NCI-H1048 (cell line): ENCODE results near the gene B3GLCT.
A peak's percentile ranks its signal among the peaks of the same experiment; 100 is the strongest.
"Not testable (repeated sequence)": the region's sequence is repeated elsewhere in the genome, so short reads cannot be mapped to it uniquely, and the experiment has no call there.

ENCODE experiments used
- DNase-seq: peaks from one replicate; lab custom pipeline; 2025; lab: John Stamatoyannopoulos, UW

Gene B3GLCT

DNA sequence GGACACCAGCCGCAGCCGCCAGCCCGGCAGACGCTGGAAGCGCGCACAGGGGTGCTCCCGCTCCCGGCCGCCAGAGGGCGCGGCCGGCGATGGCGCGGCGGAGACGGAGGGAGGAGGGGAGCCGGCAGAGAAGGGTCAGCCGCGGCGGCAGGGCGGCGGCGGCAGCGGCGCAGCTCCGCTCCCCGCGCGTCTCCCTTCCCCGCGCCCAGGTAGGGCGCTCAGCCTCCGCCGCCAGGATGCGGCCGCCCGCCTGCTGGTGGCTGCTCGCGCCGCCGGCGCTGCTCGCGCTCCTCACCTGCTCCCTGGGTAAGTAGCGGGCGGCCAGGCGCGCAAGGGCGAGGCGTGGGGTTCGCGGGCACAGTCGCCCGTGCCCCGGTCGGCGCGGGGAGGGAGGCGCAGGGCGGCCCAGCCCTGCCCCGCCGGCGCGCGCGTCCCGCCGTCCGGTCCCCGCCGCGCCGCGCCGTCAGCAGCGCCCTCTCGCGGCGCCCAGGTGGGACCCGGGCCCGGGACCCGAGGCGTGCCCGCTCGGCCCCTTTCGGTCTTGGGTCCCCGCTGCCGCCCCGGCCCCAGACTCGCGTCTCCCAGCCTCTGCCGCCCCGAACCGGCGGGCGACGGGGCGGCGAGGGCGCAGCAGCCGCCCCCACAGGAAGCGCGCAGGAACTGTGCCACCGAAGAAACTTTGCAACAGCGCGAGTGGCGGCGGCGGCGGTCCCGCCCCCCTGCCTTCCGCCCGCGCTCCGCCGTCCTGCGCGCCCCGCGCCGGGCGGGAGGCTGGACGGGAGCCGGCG, at the start of gene B3GLCT:
B3GLCT (plus strand) TSS at position 127 of the 788 bp plus-strand sequence; CDS start at position 237, 110 bp downstream.
- no peak for DNase-seq

DNA sequence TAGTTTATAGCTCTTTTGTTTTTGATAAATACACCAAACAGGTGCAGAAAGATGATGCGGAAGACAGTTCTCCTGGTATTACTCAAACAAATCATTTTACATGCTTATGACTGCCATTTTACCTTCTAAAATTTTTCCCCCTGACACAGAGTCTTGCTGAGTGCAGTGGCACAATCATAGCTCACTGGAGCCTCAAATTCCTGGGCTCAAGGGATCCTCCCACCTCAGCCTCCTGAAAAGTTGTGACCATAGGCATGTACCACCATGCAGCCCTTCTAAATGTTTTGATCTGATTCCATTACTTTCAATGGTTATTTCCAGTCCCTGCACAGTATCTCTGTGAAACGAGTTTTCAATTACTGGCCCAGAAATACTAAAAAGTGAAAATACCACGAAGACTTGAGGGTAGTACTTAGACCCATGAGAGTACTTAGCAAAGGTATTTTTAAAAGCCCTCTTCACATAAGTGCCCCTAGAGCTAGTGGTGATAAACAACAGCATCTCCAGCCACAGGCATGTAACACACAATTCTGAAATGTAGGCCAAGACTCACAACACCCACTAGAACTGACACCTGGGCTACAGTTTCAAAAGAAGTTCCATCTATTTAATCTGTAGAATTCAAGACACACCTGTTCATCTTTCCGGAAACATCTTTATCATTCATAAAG, 49.3 kb upstream of the B3GLCT start:
- no peak for DNase-seq

DNA sequence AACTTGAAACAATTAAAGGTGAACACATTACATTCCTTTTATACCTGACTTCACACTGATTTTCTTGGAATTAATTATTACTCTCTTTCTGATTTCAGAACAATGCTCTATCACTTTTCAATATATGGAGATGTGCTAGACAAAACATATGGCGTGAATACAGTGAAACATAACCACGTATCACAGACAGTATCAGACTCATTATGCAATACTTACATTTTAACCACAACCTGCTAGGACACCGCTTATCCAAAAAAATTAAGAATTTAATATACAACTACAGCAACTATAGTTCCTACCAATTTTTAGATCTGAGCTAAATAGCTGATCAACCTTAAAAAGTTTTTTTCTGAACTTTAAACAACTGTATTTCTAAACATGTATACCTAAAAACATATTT, 47.9 kb upstream of the B3GLCT start:
- no peak for DNase-seq

DNA sequence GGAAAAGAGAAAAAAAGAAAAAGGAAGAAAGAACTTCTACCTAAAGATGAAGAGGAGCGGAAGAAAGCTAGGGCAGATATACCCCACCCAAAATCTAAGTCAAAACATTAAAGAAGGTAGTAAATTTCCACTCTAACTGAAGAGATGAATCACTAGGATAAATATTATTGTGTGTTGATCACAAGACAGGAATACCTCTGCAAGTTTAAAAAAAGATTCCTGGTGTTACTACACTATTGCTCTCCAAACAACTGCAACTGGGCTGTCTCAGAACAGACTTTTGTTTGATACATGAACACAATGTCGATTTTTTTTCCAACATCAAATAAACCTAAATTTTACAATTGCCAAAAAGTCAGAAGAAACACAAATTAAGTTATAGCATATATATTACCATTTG, 44.8 kb upstream of the B3GLCT start:
- DNase-seq = no peak

DNA sequence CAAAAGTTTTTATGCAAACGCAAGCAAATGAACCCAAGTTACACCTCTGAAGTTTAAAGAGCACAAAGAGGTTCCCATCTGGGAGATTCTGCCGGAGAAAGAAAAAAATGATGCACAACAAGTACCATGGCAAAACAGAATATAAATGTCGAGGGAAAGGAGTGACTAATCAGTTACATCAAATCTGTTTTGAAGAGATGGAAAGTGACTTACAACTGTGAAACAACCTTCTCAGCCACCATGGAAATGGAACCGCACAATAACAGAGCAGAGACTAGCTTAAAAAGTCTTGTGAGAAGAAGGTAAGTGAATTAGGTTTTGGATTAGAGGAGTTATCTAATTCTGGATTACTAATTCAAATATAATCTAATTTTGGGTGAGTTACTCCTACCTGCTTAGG, 40.5 kb upstream of the B3GLCT start:
- DNase-seq = no peak

DNA sequence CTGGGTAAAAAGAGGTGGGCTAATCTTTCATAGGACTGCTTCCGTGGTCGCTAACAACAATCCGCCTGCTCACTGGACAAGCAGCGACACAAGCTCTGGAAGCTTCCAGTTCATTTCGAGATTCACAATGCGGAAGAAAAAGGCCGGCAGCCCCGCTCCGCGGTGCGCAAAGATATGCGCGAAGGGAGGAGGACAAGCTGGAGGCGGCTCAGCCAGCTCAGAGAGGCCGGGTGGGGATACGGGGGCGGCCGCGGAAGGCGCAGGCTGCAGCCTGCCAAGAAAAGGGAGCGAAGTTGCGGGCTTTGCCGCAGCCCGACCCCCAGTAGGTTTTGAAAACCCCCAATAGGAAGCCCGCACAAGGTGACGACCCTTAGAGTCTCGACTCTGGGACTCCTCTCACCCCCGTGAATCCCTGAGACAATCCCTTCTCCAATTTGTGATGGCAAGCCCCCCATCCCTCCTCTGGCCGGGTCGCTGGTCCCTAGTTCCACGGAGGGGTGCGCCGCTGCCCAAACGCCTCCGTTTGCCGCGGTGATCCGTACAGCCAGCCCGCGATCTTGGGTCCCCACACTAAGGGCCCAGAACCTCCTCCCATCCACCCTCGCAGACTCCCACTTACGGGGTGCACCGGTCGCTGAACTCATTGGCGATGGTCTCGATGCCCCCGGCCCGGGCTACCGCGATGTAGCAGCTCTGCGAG, 38.8 kb upstream of the B3GLCT start:
- no peak for DNase-seq

DNA sequence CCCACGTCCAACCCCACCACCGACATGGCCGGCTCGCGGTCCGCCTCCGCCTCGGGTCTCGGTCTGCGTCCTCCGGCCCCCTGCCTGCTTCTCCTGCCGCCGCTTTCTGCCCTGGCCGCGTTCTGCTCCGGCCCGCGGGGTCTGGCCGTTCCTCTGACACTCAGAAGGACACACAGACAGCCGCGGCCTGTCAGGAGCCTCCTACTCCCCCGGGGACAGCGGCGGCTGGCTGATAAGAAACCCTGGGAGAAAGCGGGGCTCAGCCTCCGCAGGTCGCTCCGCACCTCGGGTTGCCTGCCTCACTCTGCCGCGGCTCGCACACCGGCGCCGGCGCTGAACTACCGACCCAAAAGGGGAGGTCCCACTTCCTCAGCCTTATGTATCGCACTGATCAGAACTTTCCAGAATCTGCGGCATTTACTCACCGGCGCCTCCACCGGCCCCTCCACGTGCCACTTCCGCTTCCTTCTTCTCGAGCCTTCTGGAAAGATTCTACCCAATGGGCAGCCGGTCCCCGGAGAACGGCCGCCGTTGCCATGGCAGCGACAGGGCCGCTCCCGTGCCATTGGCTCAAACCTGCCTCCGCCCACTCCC, 38.1 kb upstream of the B3GLCT start, which contains the start of gene HSPH1:
HSPH1 (minus strand) TSS at position 348 of the 594 bp plus-strand sequence; CDS start at position 26, 322 bp downstream.
- peak; percentile 55 for DNase-seq

DNA sequence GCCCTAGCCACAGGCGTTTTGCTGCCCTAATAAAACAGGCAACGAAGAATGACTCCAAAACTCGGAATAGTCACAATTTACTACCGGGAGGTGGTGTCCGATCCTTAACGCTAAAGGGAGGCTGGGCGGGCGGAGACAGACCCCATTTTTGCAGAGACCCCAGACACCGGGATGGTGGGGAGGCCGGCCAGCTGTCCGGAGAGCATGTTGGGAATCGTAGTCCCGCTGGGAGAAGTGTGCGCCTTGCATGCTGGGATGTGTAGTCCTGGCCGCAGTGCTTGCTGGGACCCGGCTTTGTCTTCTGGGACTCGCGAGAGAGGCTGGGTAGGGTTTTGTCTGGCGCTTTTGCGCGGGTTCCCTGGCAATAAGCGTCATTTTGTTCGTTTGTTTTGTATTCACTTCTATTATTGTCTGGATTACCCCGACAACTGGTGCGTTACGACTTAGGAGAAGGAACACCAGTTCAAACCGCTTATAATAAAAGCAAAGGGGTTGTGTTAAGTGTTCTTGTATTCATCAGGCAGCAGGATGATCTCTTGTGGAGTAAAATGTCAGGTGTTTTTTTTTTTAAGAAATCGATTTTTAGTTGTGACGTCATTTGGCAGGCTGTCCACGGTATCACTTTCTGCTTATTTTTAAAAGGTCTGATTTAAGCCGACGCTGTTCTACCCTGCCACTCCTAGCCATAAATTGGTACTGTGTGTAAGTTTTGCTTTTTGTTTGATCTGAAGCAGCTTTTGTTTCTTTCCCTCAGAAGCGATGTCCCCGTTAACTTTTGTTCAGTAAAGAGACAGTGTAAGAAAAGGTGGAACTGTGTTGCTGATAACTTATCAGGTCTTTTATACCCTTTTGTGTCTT, 37.4 kb upstream of the B3GLCT start:
- DNase-seq = peak; percentile 79

DNA sequence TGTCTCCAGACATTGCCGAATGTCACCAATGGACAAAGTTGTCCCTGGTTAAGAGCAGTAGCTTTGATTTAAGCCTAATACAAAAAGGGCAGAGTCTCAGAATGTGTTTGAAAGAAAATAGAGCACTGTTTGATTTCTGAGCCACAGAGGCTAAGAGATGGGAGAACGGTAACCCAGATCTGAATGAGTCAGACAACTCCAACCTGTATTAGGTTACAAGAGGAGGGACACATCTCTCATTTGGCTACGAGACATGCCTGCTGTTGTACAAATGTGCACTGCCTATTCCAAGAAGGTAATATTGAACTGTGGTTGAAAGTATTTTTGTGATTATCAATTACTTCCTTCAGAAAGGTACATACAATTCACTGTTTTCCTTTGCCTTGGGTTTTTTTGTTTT, 33.2 kb upstream of the B3GLCT start:
- DNase-seq = no peak

DNA sequence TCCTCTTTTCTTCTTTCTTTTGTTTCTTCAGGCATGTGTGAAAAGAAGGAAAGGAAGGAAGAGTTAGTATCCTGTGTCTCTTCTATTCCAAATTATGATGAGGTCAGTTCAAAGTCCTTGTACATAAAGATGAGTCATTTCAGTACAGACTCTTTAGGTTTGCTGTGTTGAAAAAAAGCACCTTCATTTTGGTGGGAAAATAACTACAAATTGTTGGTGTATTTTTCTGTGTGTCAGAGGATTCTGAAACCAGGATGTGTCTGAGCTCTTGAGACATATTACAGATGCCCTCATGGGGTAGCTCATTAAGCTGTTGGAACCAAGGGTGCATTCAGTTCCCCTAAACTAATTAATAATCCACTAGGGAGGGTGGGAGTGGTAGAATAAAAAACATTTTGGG, 32.3 kb upstream of the B3GLCT start:
- DNase-seq = no peak

DNA sequence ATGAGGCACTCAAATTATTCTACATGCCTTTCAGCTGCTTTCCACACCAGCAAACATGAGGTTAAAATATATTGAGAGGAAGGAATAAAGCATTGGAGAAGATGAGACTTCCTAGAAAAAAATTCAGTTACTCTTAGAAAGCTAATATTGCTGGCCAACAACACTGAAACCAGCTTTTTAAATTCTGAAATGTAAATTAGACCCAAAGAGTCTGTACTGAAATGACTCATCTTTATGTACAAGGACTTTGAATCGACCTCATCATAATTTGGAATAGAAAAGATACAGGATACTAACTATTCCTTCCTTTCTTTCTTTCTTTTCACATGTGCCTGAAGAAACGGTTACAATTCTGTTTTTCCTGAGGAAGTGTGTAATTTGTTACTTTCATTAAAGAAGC, 31.6 kb upstream of the B3GLCT start:
- no peak for DNase-seq

DNA sequence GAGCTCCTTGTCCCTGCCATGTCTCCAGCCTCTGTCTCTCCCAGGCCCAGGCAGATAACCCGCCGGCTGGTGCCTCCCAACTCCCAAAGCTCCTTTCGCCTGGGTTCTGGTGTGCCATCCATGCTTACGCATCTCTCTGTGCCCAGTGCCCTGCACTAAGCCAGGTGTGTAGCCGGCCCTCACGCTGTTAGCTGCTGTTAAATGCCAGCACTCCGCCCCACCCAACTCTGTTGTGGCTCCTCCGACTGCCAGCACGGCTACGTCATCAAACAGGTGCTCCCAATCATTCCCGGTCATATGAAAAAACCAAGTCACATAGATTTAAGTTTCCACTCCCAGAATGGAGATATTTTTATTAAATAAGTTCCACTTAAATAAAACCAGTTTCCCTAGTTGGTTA, 31.0 kb upstream of the B3GLCT start:
- no peak for DNase-seq

DNA sequence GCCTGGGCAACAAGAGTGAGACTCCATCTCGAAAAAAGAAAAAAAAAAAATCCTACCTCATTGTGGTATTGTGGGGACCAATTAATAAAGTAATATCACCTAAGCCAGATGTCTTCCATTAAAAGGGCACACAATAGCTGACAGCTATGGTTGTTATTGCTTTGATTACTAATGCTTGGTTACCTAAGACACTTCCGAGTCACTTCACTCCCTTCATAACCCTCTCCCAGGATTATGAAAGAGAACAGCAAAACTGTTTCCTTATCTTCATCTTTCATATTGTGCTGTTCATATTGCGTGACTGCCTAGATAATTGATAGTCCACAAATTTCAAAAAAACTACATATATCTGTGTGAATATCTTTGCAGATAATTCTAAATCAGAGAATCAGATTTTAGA, 27.8 kb upstream of the B3GLCT start:
- DNase-seq = no peak

DNA sequence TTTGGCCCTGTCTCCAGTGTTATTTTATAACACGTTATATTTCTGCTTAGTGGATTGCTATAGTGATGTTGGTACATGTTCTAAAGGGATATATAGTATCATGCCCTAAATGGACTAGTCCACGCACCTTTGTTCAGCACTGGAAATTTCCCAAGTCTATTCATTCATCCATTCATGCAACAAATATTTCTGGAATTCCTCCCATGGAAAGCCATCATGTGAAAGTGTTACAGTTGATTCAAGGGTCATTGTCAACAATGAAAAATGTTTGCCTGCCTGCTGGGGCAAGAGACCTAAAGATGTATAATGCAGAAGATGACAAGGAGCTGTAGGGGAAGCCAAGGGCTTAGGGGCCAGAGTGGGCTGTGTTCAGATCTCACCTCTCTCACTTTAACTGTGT, 27.2 kb upstream of the B3GLCT start:
- no peak for DNase-seq

DNA sequence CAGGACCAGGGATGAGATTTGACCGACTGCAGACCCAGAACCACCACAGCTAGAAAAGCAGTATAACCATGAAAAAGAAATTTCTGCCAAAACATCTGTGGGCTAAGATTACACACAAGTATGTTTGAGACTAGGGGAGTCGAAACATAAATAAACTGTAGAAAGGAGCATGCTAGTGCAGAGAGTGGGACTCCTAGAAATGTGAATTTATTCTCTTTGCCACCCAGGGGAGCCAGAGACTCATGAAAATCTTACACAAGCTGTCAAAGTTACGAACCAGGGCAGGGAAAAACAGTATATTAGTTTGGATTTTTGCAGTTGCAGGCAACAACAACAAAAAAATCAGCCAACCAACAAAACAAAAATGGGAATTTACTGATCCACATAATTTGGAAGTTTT, 25.8 kb upstream of the B3GLCT start:
- DNase-seq = no peak

DNA sequence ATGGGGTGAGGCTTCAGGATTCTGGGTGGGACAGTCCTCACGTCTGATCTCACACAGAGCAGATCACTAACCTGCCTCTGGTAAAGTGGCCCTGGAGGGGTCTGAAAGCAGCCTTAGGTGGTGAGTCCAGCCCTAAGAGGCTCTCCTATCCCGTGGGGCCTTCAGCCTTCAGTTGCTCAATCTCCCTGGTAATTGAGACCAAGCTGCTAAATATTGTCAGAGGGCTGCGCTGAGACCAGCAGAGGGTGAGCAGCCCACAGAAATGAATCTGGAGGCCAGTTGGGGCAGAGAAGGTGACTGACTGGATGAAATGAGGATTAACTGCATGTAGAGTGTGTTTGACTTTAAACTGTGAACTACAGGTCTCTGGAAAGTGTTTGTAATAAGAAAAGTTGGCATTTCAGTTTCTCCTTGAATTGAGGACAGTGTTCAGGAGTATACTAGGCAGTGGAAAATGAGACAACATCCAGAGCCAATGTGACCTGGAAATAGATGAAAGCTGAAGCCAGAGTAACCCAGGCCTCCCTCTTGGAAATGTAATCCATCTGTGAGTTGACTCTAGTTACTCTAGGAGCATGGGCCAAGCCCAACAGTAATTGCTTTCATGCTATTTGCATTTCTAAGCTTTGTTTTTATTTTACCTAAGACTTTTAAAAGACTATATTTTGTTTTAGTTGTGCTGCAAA, 23.8 kb upstream of the B3GLCT start:
- DNase-seq = no peak

DNA sequence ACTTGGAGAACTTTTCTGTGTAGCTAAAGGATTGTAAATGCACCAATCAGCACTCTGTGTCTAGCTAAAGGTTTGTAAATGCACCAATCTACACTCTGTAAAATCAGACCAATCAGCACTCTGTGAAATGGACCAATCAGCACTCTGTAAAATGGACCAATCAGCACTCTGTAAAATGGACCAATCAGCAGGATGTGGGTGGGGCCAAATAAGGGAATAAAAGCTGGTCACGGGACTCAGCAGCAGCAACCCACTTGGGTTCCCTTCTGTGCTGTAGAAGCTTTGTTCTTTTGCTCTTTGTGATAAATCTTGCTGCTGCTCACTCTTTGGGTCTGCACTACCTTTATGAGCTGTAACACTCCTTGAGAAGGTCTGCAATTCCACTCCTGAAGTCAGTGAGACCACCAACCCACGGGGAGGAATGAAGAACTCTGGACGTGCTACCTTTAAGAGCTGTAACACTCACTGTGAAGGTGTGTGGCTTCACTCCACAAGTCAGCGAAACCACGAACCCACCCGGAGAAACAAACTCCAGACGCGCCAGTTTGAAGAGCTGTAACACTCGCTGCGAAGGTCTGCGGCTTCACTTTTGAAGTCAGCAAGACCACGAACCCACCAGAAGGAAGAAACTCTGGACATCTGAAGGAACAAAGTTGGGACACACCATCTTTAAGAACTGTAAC, 21.8 kb upstream of the B3GLCT start:
- not testable (repeated sequence) for DNase-seq

DNA sequence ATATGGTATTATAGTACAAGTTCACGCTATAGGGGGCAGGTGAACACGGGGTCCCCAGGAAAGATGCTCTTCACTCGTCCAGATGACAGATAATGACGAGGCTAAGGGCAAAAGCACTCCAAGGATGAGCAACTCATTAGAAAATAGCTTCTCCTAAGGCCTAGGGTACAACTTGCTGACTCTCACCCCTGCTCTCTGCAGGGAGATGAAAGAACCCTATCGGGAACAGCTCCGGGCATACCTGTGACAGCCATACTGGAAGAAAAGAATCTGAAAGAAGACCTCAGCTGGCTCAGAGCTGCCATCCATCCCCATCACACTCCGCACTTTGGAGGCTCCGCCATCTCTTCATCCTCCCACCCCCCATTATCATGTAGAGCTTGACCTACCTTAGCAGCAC, 20.5 kb upstream of the B3GLCT start:
- DNase-seq = no peak

DNA sequence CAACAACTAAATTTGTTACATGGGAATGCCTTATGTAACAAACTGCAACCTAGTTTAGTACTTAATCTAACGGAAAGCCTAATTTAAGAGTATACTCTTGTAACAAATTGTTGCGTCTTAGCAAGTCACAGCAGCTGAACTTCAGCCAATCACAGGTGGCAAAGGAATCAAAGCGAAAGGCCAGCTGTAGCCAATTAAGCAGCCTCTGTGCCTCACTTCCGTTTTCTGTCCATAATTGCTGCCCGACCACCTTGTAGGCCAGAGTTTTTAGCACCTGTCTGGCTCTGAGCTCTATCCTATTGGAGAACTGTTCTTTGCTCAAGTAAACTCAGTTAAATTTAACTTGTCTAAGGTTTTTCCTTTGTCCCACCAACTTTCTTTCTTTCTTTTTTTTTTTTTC, 20.0 kb upstream of the B3GLCT start:
- no peak for DNase-seq

DNA sequence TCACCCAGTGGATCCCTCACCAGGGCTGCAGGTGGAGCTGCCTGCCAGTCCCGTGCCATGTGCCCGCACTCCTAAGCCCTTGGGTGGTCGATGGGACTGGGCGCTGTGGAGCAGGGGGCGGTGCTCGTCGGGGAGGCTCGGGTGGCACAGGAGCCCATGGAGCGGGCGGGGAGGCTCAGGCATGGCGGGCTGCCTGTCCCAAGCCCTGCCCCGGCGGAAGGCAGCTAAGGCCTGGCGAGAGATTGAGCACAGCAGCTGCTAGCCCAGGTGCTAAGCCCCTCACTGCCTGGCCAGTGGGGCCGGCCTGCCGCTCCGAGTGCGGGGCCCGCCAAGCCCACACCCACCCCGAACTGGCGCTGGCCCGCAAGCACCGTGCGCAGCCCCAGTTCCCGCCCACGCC, 16.8 kb upstream of the B3GLCT start:
- no peak for DNase-seq
